NCI-H2196 (cell line): ENCODE data around the gene SPECC1.
"Not testable (repeated sequence)": the region's sequence is repeated elsewhere in the genome, so short reads cannot be mapped to it uniquely, and the experiment has no call there.

ENCODE experiments used
- DNase-seq: peaks from one replicate; lab custom pipeline; 2025; ENCODE audit not compliant: unreplicated experiment; lab: John Stamatoyannopoulos, UW

SPECC1 gene

GRCh38 chr17:20302246-20302917 is 293.2 kb downstream of the SPECC1 start:
- no peak for DNase-seq

- DNase-seq = no peak
These were observed 295.8 kb downstream of the SPECC1 start for GRCh38 chr17:20304961-20305360.

DNA sequence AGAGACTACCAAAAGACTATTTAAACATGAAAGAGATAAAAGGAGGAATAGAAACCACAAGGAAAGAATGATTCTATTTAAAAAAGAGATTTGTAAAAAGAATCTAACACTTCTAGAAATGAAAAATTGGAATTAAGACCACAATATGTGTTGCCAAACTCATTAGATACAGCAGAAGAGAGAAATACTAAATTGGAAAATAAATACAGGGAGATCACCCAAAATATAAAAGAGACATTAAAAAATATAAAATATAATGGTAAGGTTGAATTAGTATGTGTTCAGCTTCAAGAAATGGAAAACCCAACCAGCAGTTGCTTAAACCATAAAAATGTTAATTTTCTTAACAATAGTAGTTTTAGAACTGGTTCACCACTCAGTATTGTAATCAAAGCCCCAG is 297.8 kb downstream of the SPECC1 start:
- no peak for DNase-seq

- DNase-seq = no peak
These were observed 298.3 kb downstream of the SPECC1 start for GRCh38 chr17:20307326-20307910.

DNA sequence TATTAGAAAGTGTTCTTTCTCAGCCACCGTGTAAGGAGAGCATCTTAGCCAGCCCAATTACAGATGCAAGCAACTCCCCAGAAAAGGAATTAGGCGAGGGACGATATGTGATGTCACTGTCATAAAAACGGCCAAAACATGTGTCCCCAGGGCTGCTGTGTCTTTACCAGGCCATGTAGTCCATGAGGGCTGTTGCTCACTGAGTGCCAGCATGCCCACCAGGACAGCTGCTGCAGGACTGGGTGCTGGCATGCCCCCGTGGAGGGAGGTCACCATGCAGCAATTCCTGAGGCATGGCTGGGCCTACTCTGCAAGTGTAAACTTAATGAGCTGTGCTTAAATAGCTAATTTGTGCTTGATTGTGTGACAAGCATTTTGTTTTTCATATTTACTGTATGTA is 301.3 kb downstream of the SPECC1 start:
- no peak for DNase-seq

- no peak for DNase-seq
These were observed 304.1 kb downstream of the SPECC1 start for GRCh38 chr17:20313306-20313705.

DNA sequence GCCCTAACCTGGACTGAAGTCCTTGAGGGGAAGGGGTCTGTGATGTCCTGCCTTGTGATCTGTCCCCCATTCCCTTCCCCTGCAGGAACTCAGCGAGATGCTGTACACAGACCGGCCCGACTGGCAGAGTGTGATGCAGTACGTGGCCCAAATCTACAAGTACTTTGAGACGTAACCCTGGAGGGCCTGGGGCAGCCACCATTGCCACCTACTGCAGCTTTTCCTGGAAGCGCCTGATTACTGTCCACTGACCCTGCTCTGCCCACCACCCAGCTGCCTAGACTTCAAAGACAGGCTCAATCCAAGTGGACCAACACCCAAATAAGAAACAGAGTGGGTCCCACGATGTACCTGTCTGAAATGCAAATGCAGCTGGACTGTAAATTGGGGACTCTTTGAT is 304.7 kb downstream of the SPECC1 start:
- no peak for DNase-seq

DNA sequence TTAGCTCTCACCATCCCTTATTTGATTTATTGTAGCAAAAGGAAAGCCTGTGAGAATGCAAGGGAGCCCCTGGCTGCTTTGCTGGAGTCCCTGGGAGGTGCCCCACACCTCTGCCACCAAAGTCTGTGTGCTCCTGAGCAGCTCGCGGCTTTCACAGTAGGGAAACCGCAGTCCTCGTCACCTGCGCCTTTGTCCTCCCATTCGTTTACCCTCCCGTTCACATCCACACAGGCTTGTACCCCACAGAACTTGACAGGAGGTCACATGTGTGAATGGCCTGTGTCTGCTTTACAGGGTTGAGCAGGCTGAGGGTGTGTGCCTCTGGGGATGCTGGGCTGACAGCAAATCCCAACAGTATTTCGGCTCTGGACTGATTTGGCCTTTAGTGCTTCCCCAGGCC is 305.7 kb downstream of the SPECC1 start:
- DNase-seq = no peak

- DNase-seq = no peak
These were observed 306.2 kb downstream of the SPECC1 start for GRCh38 chr17:20315311-20315710.

GRCh38 chr17:20315821-20316220 is 306.7 kb downstream of the SPECC1 start:
- DNase-seq = no peak

DNA sequence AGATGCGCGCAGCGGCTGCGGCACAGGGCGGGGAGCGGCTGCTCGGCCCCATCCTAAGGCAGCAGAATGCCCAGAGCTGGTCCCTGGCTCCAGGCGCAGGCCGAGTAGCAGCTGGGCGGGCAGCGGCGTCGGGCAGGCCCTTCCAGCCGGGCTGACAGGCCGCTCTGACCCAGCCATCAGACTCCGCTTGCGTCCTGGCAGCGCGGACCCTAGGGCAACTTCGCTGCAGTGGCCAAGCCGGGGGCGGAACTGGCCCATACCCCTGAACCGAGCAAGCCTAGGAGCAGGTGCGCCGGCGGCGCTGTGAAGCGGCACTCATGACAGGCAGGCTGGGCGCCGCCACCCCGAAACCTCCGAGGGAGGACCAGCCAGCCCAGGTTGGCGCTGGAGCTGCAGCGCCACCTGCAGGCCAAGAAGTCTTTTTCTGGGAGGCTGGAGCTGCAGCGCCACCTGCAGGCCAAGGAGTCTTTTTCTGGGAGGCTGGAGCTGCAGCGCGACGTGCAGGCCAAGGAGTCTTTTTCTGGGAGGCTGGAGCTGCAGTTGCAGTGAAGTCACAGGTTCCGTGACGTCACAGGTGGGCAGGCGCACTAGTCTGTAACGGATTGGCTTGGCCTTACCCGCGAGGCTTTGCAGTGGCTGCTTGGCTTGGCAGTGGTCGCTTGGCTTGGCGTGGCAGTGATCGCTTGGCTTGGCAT is 311.5 kb downstream of the SPECC1 start:
- DNase-seq = not testable (repeated sequence)

DNA sequence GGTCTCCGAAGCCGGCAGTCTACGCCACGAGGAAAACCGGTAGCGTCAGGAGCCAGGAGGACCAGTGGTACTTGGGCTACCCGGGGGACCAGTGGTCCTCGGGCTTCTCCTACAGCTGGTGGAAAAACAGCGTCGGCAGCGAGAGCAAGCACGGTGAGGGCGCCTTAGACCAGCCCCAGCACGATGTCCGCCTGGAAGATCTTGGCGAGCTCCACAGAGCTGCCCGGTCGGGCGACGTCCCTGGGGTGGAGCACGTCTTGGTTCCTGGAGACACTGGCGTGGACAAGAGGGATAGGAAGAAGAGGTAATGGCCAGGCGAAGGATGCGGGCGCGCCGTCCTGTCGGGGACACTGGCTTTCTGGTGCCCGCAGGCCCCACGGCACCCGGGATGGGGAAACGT is 312.2 kb downstream of the SPECC1 start:
- not testable (repeated sequence) for DNase-seq

DNA sequence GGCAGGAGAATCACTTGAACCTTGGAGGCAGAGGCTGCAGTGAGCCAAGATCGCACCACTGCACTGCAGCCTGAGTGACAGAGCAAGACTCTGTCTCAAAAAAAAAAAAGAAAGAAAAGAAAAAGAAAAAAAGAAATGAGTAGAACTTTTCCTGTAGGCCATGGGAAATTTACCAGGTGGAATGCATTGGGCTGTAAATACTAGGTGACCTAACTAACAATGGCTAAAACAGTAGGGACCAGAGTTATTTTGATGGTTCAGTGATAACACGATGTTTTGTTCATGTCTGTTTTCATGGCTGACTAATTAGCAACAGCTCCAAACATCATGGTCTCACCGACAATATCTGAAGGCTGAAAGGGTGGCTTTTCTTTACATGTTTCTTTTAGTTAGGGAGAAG is 318.6 kb downstream of the SPECC1 start:
- DNase-seq = not testable (repeated sequence)

DNA sequence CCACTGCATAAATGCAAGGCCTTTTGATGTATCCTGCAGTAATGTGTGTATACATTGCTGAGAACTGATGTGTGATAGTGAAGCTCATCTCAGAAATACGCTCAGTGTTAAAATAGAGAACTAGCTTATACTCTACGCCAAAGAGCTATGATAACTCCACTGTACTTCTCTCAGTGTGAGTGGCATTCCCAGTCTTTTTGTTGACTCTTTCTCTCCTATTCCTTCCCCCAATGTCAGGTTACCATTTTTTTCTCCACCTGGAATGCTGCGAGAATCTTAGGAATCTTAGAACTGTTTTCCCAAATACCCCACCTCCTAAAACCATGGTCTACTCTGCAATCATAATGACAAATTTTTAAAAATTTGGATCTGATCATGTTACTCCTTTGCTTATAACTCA is 342.2 kb downstream of the SPECC1 start:
- DNase-seq = not testable (repeated sequence)

- DNase-seq = not testable (repeated sequence)
These were observed 343.4 kb downstream of the SPECC1 start for GRCh38 chr17:20352567-20352966.

- DNase-seq = not testable (repeated sequence)
These were observed 354.7 kb downstream of the SPECC1 start for GRCh38 chr17:20363846-20364245.
